ENCODE measurements around the gene FAU.
A peak's percentile ranks its signal among the peaks of the same experiment; 100 is the strongest.

FAU gene

DNA sequence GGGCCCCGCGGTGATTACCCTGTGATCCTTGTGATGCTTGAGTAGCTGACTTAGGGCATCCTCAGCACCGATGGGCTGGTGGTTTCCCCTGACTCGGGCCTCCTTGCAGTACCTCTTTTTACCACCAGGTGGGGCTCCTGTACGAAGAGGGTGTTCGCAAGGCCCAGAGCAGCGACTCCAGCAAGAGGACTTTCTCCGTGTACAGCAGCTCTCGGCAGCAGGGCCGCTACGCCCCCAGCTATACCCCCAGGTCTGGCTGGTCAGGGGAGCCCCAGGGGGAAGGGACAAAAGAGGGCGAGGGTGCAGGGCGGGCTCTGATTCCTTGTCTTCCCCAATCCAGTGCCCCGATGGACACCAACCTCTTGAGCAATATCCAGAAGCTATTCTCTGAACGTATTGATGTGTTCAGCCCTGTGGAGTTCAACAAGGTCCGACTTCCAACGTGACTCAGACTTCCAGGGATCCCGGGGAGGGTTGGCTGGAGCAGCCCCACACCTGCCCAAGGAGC is 11.5 kb downstream of the FAU start:
- ATAC-seq = peak; percentile 60
- TF ChIP-seq, protein P1, sequence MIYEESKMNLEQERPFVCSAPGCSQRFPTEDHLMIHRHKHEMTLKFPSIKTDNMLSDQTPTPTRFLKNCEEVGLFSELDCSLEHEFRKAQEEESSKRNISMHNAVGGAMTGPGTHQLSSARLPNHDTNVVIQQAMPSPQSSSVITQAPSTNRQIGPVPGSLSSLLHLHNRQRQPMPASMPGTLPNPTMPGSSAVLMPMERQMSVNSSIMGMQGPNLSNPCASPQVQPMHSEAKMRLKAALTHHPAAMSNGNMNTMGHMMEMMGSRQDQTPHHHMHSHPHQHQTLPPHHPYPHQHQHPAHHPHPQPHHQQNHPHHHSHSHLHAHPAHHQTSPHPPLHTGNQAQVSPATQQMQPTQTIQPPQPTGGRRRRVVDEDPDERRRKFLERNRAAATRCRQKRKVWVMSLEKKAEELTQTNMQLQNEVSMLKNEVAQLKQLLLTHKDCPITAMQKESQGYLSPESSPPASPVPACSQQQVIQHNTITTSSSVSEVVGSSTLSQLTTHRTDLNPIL (CRISPR knock-in tag; IDR thresholded peaks at IDR 0.05; ENCODE audit: low read depth) = no peak
- no peak for TF ChIP-seq ESRRG (CRISPR knock-in tag; IDR thresholded peaks at IDR 0.05)
- TF ChIP-seq ZFP3 (CRISPR knock-in tag; IDR thresholded peaks at IDR 0.05) = no peak
- no peak for TF ChIP-seq RARB (CRISPR knock-in tag; IDR thresholded peaks at IDR 0.05)
- no peak for TF ChIP-seq OSR1 (CRISPR knock-in tag; IDR thresholded peaks at IDR 0.05)
- TF ChIP-seq PPARA (CRISPR knock-in tag; IDR thresholded peaks at IDR 0.05; ENCODE audit: borderline replicate concordance) = no peak
- no peak for TF ChIP-seq PATZ1 (CRISPR knock-in tag; IDR thresholded peaks at IDR 0.05; ENCODE audit: borderline replicate concordance)
- no peak for TF ChIP-seq GLIS3 (CRISPR knock-in tag; IDR thresholded peaks at IDR 0.05)
- no peak for TF ChIP-seq ARNTL (CRISPR knock-in tag; IDR thresholded peaks at IDR 0.05; ENCODE audit: borderline replicate concordance, low read depth)
- no peak for TF ChIP-seq ZNF8 (CRISPR knock-in tag; IDR thresholded peaks at IDR 0.05)
- TF ChIP-seq, protein P2, sequence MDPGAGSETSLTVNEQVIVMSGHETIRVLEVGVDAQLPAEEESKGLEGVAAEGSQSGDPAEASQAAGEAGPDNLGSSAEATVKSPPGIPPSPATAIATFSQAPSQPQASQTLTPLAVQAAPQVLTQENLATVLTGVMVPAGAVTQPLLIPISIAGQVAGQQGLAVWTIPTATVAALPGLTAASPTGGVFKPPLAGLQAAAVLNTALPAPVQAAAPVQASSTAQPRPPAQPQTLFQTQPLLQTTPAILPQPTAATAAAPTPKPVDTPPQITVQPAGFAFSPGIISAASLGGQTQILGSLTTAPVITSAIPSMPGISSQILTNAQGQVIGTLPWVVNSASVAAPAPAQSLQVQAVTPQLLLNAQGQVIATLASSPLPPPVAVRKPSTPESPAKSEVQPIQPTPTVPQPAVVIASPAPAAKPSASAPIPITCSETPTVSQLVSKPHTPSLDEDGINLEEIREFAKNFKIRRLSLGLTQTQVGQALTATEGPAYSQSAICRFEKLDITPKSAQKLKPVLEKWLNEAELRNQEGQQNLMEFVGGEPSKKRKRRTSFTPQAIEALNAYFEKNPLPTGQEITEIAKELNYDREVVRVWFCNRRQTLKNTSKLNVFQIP (CRISPR knock-in tag; IDR thresholded peaks at IDR 0.05; ENCODE audit: borderline replicate concordance, low read depth) = no peak
- no peak for TF ChIP-seq BACH2 (CRISPR knock-in tag; IDR thresholded peaks at IDR 0.05; ENCODE audit: borderline replicate concordance)
- TF ChIP-seq CSDC2 (CRISPR knock-in tag; IDR thresholded peaks at IDR 0.05) = no peak
- no peak for TF ChIP-seq TCF4 (CRISPR knock-in tag; IDR thresholded peaks at IDR 0.05; ENCODE audit: borderline replicate concordance)
- no peak for TF ChIP-seq ISL1 (CRISPR knock-in tag; IDR thresholded peaks at IDR 0.05)
- TF ChIP-seq ZFP30 (CRISPR knock-in tag; IDR thresholded peaks at IDR 0.05) = no peak
- TF ChIP-seq SNAI2 (CRISPR knock-in tag; IDR thresholded peaks at IDR 0.05) = no peak
- TF ChIP-seq ZC3H10 (CRISPR knock-in tag; IDR thresholded peaks at IDR 0.05) = no peak
- TF ChIP-seq ZNF565 (CRISPR knock-in tag; conservative IDR thresholded peaks at IDR 0.05; ENCODE audit: low read depth) = no peak

DNA sequence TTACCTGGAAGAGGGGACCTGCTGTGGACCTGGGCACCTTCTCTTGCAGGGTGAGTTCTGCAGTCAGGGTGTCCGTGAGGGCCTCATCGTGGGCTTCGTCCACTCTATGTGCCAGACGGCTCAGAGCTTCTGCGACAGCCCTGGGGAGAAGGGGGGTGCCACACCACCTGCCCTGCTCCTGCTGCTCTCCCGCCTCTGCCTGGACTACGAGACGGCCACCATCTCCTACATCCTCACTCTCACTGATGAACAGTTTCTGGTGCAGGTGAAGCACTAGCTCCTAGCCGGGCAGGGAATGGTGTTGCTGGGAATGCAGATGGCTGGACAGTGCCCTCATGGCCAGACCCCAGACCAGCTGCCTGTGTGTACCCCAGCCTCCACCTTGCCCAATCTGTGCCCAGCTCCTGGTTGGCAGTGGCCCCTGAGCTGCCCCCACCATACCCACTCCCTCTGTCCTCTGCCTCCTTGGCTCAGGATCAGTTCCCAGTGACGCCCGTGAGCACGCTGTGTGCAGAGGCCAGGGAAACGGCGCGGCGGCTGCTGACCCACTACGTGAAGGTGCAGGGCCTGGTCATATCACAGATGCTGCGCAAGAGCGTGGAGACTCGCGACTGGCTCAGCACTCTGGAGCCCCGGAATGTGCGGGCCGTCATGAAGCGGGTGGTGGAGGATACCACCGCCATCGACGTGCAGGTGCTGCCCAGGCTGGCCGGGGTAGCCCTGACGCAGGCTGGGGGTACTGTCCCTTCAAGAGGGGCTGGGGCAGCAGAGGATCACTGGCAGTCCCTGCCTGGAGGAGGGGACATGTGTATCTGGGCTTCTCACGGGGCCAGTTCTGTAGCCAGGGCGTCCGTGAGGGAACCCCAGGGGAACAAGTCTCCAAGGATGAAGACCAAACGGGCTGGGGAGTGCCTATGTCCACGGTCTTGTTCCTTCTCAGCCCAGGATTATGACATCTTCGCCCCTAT is 12.4 kb downstream of the FAU start:
- TF ChIP-seq RARB (CRISPR knock-in tag; IDR thresholded peaks at IDR 0.05) = no peak
- TF ChIP-seq ESRRG (CRISPR knock-in tag; IDR thresholded peaks at IDR 0.05) = no peak
- TF ChIP-seq ZNF70 (CRISPR knock-in tag; IDR thresholded peaks at IDR 0.05) = no peak
- no peak for TF ChIP-seq TOX (CRISPR knock-in tag; IDR thresholded peaks at IDR 0.05; ENCODE audit: borderline replicate concordance)
- TF ChIP-seq ISL1 (CRISPR knock-in tag; IDR thresholded peaks at IDR 0.05) = no peak
- TF ChIP-seq ZNF8 (CRISPR knock-in tag; IDR thresholded peaks at IDR 0.05) = no peak
- TF ChIP-seq SNAI2 (CRISPR knock-in tag; IDR thresholded peaks at IDR 0.05) = no peak
- TF ChIP-seq, protein P3, sequence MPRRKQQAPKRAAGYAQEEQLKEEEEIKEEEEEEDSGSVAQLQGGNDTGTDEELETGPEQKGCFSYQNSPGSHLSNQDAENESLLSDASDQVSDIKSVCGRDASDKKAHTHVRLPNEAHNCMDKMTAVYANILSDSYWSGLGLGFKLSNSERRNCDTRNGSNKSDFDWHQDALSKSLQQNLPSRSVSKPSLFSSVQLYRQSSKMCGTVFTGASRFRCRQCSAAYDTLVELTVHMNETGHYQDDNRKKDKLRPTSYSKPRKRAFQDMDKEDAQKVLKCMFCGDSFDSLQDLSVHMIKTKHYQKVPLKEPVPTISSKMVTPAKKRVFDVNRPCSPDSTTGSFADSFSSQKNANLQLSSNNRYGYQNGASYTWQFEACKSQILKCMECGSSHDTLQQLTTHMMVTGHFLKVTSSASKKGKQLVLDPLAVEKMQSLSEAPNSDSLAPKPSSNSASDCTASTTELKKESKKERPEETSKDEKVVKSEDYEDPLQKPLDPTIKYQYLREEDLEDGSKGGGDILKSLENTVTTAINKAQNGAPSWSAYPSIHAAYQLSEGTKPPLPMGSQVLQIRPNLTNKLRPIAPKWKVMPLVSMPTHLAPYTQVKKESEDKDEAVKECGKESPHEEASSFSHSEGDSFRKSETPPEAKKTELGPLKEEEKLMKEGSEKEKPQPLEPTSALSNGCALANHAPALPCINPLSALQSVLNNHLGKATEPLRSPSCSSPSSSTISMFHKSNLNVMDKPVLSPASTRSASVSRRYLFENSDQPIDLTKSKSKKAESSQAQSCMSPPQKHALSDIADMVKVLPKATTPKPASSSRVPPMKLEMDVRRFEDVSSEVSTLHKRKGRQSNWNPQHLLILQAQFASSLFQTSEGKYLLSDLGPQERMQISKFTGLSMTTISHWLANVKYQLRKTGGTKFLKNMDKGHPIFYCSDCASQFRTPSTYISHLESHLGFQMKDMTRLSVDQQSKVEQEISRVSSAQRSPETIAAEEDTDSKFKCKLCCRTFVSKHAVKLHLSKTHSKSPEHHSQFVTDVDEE (CRISPR knock-in tag; IDR thresholded peaks at IDR 0.05) = no peak
- no peak for TF ChIP-seq ZFP3 (CRISPR knock-in tag; IDR thresholded peaks at IDR 0.05)
- TF ChIP-seq TCF4 (CRISPR knock-in tag; IDR thresholded peaks at IDR 0.05; ENCODE audit: borderline replicate concordance) = no peak
- no peak for TF ChIP-seq OSR1 (CRISPR knock-in tag; IDR thresholded peaks at IDR 0.05)
- no peak for TF ChIP-seq ZC3H10 (CRISPR knock-in tag; IDR thresholded peaks at IDR 0.05)
- no peak for TF ChIP-seq CSRNP3 (CRISPR knock-in tag; IDR thresholded peaks at IDR 0.05)
- TF ChIP-seq ZFP30 (CRISPR knock-in tag; IDR thresholded peaks at IDR 0.05) = no peak
- TF ChIP-seq, protein P1 (CRISPR knock-in tag; IDR thresholded peaks at IDR 0.05; ENCODE audit: low read depth) = no peak
- TF ChIP-seq GLIS3 (CRISPR knock-in tag; IDR thresholded peaks at IDR 0.05) = no peak
- TF ChIP-seq ARNTL (CRISPR knock-in tag; IDR thresholded peaks at IDR 0.05; ENCODE audit: borderline replicate concordance, low read depth) = no peak
- no peak for TF ChIP-seq BACH2 (CRISPR knock-in tag; IDR thresholded peaks at IDR 0.05; ENCODE audit: borderline replicate concordance)
- TF ChIP-seq, protein P2 (CRISPR knock-in tag; IDR thresholded peaks at IDR 0.05; ENCODE audit: borderline replicate concordance, low read depth) = no peak
- no peak for ATAC-seq
